MV-4-11 (cell line): ENCODE measurements around the gene CIAO2B.
"Not testable (repeated sequence)": the region's sequence is repeated elsewhere in the genome, so short reads cannot be mapped to it uniquely, and the experiment has no call there.

Source experiments
- DNase-seq: peaks from one replicate; lab custom pipeline; 2025; lab: John Stamatoyannopoulos, UW

CIAO2B gene

GRCh38 chr16:66955363-66956153 lies 21.4 kb upstream of the CIAO2B start:
- DNase-seq, result not testable (repeated sequence)

GRCh38 chr16:66954097-66954659 lies 20.0 kb upstream of the CIAO2B start:
- DNase-seq, result peak; percentile 67

GRCh38 chr16:66953462-66954096 lies 19.4 kb upstream of the CIAO2B start:
- no peak for DNase-seq

GRCh38 chr16:66952430-66953110 lies 18.4 kb upstream of the CIAO2B start:
- DNase-seq, result no peak

- DNase-seq, result no peak
Observed at GRCh38 chr16:66950971-66951790, 17.0 kb upstream of the CIAO2B start.

GRCh38 chr16:66950437-66950836 lies 16.2 kb upstream of the CIAO2B start:
- DNase-seq, result no peak

- DNase-seq, result no peak
Observed at GRCh38 chr16:66949472-66949871, 15.3 kb upstream of the CIAO2B start.

- no peak for DNase-seq
Observed at GRCh38 chr16:66948837-66949225, 14.6 kb upstream of the CIAO2B start.

- no peak for DNase-seq
Observed at GRCh38 chr16:66948134-66948836, 14.1 kb upstream of the CIAO2B start.

- DNase-seq, result peak; percentile 74
Observed at GRCh38 chr16:66947302-66948065, 13.3 kb upstream of the CIAO2B start.

GRCh38 chr16:66946974-66947301 lies 12.7 kb upstream of the CIAO2B start:
- DNase-seq, result no peak

- DNase-seq, result no peak
Observed at GRCh38 chr16:66946541-66946940, 12.3 kb upstream of the CIAO2B start.

- no peak for DNase-seq
Observed at GRCh38 chr16:66945939-66946338, 11.7 kb upstream of the CIAO2B start.

GRCh38 chr16:66944971-66945370 lies 10.8 kb upstream of the CIAO2B start:
- DNase-seq, result not testable (repeated sequence)

- DNase-seq, result no peak
Observed at GRCh38 chr16:66944054-66944441, 9.8 kb upstream of the CIAO2B start.

GRCh38 chr16:66943426-66944053 lies 9.3 kb upstream of the CIAO2B start:
- DNase-seq, result no peak

- no peak for DNase-seq
Observed at GRCh38 chr16:66942981-66943380, 8.8 kb upstream of the CIAO2B start.

GRCh38 chr16:66940236-66940635 lies 6.0 kb upstream of the CIAO2B start:
- no peak for DNase-seq

- no peak for DNase-seq
Observed at GRCh38 chr16:66939366-66939765, 5.2 kb upstream of the CIAO2B start.

- DNase-seq, result no peak
Observed at GRCh38 chr16:66937725-66938337, 3.6 kb upstream of the CIAO2B start.
